HG03280 (cell line): ENCODE results near the gene EIF3A.
A peak's percentile ranks its signal among the peaks of the same experiment; 100 is the strongest.

ENCODE experiments used
- ATAC-seq: cut with Tn5 transposase; IDR thresholded peaks from one replicate; pipeline ENCODE4 v1.9.1; 2021; ENCODE audit warnings: mild to moderate bottlenecking, moderate library complexity; ENCODE audit not compliant: unreplicated experiment

Gene EIF3A

GRCh38 chr10:119022846-119023552 is 57.6 kb downstream of the EIF3A start:
- no peak for ATAC-seq

GRCh38 chr10:119020627-119020946 is 60.0 kb downstream of the EIF3A start:
- ATAC-seq = no peak

GRCh38 chr10:119007211-119007574 is 73.4 kb downstream of the EIF3A start:
- ATAC-seq = no peak

- ATAC-seq = no peak
These were observed 74.0 kb downstream of the EIF3A start for GRCh38 chr10:119006451-119007210.

DNA sequence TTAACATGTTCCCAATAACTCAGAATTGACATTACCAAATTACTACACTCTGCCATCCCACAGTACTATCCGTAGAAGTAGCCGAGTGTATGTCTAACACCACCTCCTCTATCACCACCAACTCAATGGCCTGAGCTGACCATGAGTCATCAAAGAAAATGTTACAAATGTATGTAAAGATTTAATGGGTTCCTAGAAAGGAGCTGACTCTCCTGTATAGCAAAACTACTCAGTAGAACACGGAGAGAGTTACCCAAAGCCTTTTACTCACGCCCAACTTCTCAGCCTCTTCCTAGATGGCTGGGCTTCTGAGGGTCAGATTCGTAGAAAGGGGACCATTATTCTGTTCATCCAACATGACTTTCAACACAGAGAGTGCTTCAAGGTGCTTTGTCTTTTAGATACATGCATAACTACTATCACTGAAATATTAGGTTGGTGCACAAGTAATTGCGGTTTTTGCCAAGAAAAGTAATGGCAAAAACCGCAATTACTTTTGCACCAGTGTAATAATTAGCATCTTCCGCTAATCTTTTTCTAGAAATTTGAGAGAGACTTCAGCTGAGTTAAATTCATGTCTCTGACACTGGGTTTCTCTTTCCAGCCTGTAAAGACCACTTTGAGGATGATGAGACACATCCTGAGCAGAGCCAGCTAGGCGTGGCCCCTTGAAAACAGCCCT is 75.1 kb downstream of the EIF3A start:
- ATAC-seq = no peak

- no peak for ATAC-seq
These were observed 76.9 kb downstream of the EIF3A start for GRCh38 chr10:119003572-119004289.

DNA sequence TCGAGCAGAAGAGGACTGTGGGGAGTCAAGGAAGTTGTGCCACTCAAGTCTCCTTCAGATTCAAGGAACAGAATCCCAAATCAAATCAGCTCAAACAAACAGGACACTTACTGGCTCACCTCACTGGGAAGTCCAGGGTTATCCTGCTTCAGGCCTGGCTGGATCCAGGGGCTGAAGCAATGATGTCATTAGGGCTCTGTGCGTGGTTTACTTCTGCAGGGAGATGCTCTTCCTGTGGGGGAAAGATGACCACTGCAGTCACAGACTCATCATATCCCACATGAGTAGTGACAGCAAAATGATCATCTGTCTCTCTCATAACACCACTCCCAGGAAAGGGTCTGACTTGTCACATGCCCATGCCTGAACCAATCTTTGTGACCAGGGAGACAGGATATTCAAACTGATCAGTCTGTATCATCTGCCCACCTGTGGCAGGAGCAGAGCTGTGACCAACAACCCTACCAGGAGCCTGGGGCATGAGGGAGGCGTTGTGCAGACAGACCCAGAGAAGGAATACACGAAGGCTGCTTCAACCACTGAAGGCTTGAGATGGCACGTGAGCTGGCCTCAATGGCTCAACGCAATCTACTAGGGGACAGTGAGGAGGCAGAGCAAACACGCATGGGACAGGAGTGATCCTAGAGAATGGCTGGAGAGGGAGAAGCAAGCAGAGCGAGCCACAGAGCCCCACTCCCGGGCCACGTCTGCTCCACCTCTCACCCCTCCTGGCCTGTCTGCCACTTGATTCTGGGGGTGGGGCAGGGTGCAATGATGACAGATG is 78.7 kb downstream of the EIF3A start:
- ATAC-seq = no peak

GRCh38 chr10:118998183-118998582 is 82.4 kb downstream of the EIF3A start:
- ATAC-seq = no peak

DNA sequence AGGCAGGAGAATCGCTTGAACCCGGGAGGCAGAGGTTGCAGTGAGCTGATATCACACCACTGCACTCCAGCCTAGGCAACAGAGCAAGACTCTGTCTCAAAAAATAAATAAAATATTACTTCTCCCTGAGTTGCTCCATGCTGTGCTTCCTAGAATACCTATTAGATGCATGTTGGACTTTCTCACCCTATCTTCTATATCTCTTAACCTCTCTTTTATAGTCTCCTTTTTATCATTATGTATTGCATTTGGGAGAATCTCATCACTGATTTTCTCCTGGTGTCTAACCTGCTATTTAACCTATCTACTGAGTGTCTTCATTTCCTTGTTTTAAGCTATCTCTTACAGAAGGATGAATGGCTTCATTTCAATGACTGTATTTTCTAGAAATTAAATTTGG is 83.2 kb downstream of the EIF3A start:
- ATAC-seq = no peak

GRCh38 chr10:118995739-118996138 is 84.9 kb downstream of the EIF3A start:
- ATAC-seq = no peak

DNA sequence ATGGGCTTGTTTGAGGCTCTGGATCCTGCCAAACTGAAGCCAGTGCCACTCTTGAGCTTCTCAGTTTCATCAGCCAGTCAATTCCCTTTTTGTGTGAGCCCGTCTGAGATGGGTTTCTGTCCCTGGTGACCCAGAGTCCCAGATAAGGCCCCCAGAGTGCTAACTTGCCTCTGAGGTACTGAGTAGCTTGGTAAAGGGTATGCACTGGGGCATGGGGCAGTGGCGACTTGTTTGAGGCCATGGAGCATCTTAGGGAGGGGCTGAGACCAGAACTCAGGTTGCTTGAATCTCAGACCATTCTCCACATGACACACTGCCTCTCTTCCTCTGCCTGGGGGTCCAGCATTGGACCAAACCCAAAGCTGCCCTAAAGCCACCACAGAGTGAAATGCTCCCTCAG is 86.3 kb downstream of the EIF3A start:
- no peak for ATAC-seq

DNA sequence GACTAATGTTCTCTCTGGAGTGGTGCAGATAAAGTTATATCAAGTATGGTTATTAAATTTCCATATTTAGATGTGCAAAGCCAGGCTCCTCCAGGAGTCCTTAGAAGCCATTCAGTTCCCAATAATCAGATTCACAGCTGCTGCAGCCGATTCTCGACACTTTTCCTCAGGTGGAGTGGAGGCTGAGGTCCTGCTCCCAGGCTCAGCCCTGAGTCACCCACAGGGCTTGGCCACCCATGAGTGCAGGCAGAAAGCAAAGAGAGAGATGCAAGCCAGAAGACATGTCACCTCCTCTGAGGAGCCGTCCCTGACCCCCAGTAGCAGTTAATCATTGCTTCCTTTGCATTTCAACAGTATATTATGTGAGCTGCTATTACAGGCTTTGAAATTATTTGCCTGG is 87.4 kb downstream of the EIF3A start:
- no peak for ATAC-seq

- no peak for ATAC-seq
These were observed 88.1 kb downstream of the EIF3A start for GRCh38 chr10:118992496-118992895.

DNA sequence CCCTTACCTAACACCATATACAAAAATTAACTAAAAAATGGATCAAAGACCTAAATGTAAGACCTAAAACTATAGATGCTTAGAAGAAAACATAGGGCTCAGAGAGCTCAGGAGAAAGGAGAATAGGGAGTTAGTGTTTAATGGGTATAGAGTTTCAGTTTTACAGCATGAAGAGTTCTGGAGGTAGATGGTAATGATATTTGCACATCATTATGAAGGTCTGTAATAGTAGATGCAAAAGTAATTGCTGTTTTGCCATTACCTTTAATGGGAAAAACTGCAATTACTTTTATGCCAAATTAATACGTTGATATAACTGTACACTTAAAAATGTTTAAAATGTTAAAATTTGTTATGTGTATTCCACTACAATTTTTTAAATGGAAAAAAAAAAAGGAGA is 90.3 kb downstream of the EIF3A start:
- ATAC-seq = no peak

- peak; percentile 68 for ATAC-seq
These were observed 93.5 kb downstream of the EIF3A start for GRCh38 chr10:118986815-118987790.

DNA sequence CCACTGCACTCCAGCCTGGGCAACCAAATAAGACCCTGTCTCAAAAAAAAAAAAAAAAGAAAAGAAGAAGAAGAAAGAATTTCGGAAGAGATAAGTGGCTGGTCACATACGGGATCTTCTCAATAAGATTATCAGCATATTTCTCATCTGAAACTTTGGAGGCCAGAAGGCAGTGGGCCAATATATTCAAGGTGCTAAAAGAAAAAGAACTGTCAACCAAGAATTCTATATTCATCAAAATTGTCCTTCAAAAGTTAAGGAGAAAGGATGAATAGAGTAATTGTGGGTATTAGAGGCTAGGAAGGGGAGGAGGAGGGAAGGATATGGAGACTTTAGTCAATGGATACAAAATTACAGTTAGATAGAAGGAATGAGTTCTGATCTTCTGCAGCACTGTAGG is 95.0 kb downstream of the EIF3A start:
- no peak for ATAC-seq
